ENCODE measurements around the gene BDKRB2.

- TF ChIP-seq FOXA1 (IDR thresholded peaks at IDR 0.05) (no peak), SP1 (IDR thresholded peaks at IDR 0.05) (no peak), ARNT (IDR thresholded peaks at IDR 0.05) (no peak), SUZ12 (IDR thresholded peaks at IDR 0.05) (no peak), BHLHE40 (IDR thresholded peaks at IDR 0.05; ENCODE audit: borderline replicate concordance) (no peak), PKNOX1 (IDR thresholded peaks at IDR 0.05) (no peak), TARDBP (IDR thresholded peaks at IDR 0.05) (no peak), HDGF (IDR thresholded peaks at IDR 0.05; ENCODE audit: borderline replicate concordance) (no peak), CTBP1 (IDR thresholded peaks at IDR 0.05; ENCODE audit: borderline replicate concordance) (no peak), FOXM1 (IDR thresholded peaks at IDR 0.05; ENCODE audit: borderline replicate concordance) (no peak), NFRKB (IDR thresholded peaks at IDR 0.05) (no peak), ELF4 (IDR thresholded peaks at IDR 0.05) (no peak), LEF1 (IDR thresholded peaks at IDR 0.05; ENCODE audit: borderline replicate concordance) (no peak)
Observed at GRCh38 chr14:96197163-96197852, 7.3 kb upstream of the BDKRB2 start.

Data from HEK293T (cell line).